ENCODE results near the gene ZNF562. TPM values are rescaled to one million over a fixed set of nuclear protein-coding genes. Genes with fewer than 3 reads are reported as not detected.
A peak's percentile ranks its signal among the peaks of the same experiment; 100 is the strongest.

Gene ZNF562
- total and polyA plus RNA-seq, 10 of the 15 experiments (the other 5 are each of a cell fraction or from before 2014, with no cell fraction given), result 5.2 to 21.1 (median 10.7) TPM

DNA sequence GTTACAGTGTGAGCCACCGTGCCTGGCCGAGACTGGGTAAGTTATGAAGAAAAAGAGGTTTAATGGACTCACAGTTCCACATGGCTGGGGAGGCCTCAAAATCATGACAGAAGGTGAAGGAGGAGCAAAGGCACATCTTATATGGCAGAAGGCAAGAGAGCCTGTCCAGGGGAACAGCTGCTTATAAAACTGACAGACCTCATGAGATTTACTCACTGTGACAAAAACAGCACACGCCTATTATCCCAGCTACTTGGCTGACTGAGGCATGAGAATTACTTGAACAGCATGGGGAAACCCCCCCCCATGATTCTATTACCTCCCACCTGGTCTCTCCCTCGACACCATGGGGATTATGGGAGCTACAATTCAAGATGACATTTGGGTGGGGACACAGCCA is 30.4 kb downstream of the ZNF562 start:
- Histone ChIP-seq H3K4me2 (ENCODE audit: control insufficient read depth, insufficient read depth) (no peak overlapping the region), H4K20me1 (ENCODE audit: control insufficient read depth, insufficient read depth) (no peaks in the 10 kb centered on the region), H3K27ac (ENCODE audit: control insufficient read depth, insufficient read depth) (no peak overlapping the region), H3K79me2 (ENCODE audit: control insufficient read depth, insufficient read depth, low read length) (no peaks in the 10 kb centered on the region), H3K4me3 (no peak overlapping the region), H2AFZ (ENCODE audit: control insufficient read depth, low read depth, low read length) (no peak overlapping the region), H3K9me3 (replicated peaks; ENCODE audit: control insufficient read depth, insufficient read depth, low read length) (no peaks in the 10 kb centered on the region; the same call in 1 of the 3 replicates), H3K27me3 (replicated peaks in 1 of 2; ENCODE audit: control insufficient read depth in 2 of 2, insufficient read depth in 2 of 2, low read length in 1 of 2) (no peaks in the 10 kb centered on the region), H3K36me3 (ENCODE audit: control insufficient read depth in 2 of 2, insufficient read depth in 2 of 2, low read length in 1 of 2) (no peaks in the 10 kb centered on the region), H3K4me1 (ENCODE audit: control insufficient read depth, insufficient read depth, low read length) (no peaks in the 10 kb centered on the region), H3K9ac (ENCODE audit: control insufficient read depth, insufficient read depth, low read length) (no peak overlapping the region)
- BruUV-seq (replicated peaks), result no TSS peak
- ATAC-seq (no peak), DNase-seq (ENCODE audit: low read depth, low spot score) (no peak), FAIRE-seq (no peak)
- 88% methylated on average over 4 of the region's 4 CpGs for WGBS (ENCODE audit: insufficient coverage, insufficient replicate concordance, low lambda C conversion rate, missing lambda C conversion rate)
- CTCF ChIA-PET, result interaction anchor here (1.1 to 1.7 kb wide), 2 partner anchors 19 to 149 kb away, joined by 3 to 5 read pairs; no protein-coding TSS in a partner anchor
- POLR2A ChIA-PET, result interaction anchor here (0.6 kb wide), 1 partner anchor 146 kb away, joined by 4 read pairs; no protein-coding TSS in a partner anchor
- TF ChIP-seq, protein P1, sequence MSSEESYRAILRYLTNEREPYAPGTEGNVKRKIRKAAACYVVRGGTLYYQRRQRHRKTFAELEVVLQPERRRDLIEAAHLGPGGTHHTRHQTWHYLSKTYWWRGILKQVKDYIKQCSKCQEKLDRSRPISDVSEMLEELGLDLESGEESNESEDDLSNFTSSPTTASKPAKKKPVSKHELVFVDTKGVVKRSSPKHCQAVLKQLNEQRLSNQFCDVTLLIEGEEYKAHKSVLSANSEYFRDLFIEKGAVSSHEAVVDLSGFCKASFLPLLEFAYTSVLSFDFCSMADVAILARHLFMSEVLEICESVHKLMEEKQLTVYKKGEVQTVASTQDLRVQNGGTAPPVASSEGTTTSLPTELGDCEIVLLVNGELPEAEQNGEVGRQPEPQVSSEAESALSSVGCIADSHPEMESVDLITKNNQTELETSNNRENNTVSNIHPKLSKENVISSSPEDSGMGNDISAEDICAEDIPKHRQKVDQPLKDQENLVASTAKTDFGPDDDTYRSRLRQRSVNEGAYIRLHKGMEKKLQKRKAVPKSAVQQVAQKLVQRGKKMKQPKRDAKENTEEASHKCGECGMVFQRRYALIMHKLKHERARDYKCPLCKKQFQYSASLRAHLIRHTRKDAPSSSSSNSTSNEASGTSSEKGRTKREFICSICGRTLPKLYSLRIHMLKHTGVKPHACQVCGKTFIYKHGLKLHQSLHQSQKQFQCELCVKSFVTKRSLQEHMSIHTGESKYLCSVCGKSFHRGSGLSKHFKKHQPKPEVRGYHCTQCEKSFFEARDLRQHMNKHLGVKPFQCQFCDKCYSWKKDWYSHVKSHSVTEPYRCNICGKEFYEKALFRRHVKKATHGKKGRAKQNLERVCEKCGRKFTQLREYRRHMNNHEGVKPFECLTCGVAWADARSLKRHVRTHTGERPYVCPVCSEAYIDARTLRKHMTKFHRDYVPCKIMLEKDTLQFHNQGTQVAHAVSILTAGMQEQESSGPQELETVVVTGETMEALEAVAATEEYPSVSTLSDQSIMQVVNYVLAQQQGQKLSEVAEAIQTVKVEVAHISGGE (CRISPR knock-in tag; IDR thresholded peaks at IDR 0.05), result no peak
- TF ChIP-seq EGR1 (IDR thresholded peaks at IDR 0.05; ENCODE audit: borderline replicate concordance in 1 of 2, low read depth in 2 of 2, low read length in 2 of 2), result no peak
- TF ChIP-seq TBL1XR1 (IDR thresholded peaks at IDR 0.05; ENCODE audit: low read depth, low read length), result no peak
- RAD21 ChIA-PET (ENCODE audit: unreplicated experiment), result interaction anchor here (1.1 kb wide), 1 partner anchor 81 kb away, joined by 3 read pairs; no protein-coding TSS in a partner anchor
- SMC1A ChIA-PET (ENCODE audit: uncharacterized antibody, unreplicated experiment), result interaction anchor here (0.7 to 1.5 kb wide), 2 partner anchors 19 to 152 kb away, joined by 3 read pairs; no protein-coding TSS in a partner anchor
- in situ Hi-C loops (cut with MboI), result no loop called here
- intact Hi-C loops (cut with micrococcal nuclease; ENCODE audit: unreplicated experiment), result no loop called here

DNA sequence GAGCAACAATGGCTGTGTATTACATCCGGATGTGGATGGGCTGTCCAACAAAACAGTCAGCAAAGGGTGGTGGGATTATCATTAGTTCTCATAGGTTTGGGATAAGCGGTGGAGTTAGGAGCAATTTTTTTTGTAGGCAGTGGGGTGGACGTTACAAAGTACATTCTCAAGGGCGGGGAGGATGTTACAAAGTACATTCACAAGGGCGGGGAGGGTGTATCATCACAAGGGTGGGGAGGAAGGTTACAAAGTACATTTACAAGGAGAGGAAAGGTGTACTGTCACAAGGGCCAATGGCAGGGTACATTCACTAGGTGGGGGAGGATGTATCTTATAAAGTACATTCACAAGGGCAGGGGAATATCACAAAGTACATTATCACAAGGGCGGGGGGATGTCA is 33.1 kb downstream of the ZNF562 start:
- in situ Hi-C loops (cut with MboI), result no loop called here
- POLR2A ChIA-PET, result no interaction called here

More for the DNA sequence above, 33.1 kb downstream of the ZNF562 start:
- no peak overlapping the region for H3K9ac ChIP-seq (ENCODE audit: control insufficient read depth, insufficient read depth, low read length)
- H3K4me2 ChIP-seq (ENCODE audit: control insufficient read depth, insufficient read depth), result no peak overlapping the region
- peak; percentile 32; the same call in 1 of the 2 replicates for TF ChIP-seq CBX5 (IDR thresholded peaks at IDR 0.05; ENCODE audit: low read depth)
- no peak for TF ChIP-seq GABPA (IDR thresholded peaks at IDR 0.05; ENCODE audit: low read depth)
- TF ChIP-seq TARDBP (IDR thresholded peaks at IDR 0.05; ENCODE audit: borderline replicate concordance), result no peak
- H3K79me2 ChIP-seq (ENCODE audit: control insufficient read depth, insufficient read depth, low read length), result no peaks in the 10 kb centered on the region
- no peaks in the 10 kb centered on the region for H4K20me1 ChIP-seq (ENCODE audit: control insufficient read depth, insufficient read depth)
- 90% methylated on average over 6 of the region's 6 CpGs for WGBS (ENCODE audit: insufficient coverage, insufficient replicate concordance, low lambda C conversion rate, missing lambda C conversion rate)
- no peak overlapping the region for H2AFZ ChIP-seq (ENCODE audit: control insufficient read depth, low read depth, low read length)
- H3K9me3 ChIP-seq (replicated peaks; ENCODE audit: control insufficient read depth, insufficient read depth, low read length), result no peaks in the 10 kb centered on the region; the same call in 1 of the 3 replicates
- ATAC-seq (no peak), FAIRE-seq (no peak), DNase-seq (ENCODE audit: low read depth, low spot score) (no peak)
- no peak overlapping the region for H3K27ac ChIP-seq (ENCODE audit: control insufficient read depth, insufficient read depth)
- no peaks in the 10 kb centered on the region for H3K27me3 ChIP-seq (replicated peaks in 1 of 2; ENCODE audit: control insufficient read depth in 2 of 2, insufficient read depth in 2 of 2, low read length in 1 of 2)
- H3K4me3 ChIP-seq, result no peak overlapping the region
- ChIA-PET SMC1A (ENCODE audit: uncharacterized antibody, unreplicated experiment) (no interaction called here), CTCF (no interaction called here), RAD21 (ENCODE audit: unreplicated experiment) (no interaction called here)
- no TSS peak for BruUV-seq (replicated peaks)
- intact Hi-C loops (cut with micrococcal nuclease; ENCODE audit: unreplicated experiment), result no loop called here
- no peaks in the 10 kb centered on the region for H3K4me1 ChIP-seq (ENCODE audit: control insufficient read depth, insufficient read depth, low read length)
- no peaks in the 10 kb centered on the region for H3K36me3 ChIP-seq (ENCODE audit: control insufficient read depth in 2 of 2, insufficient read depth in 2 of 2, low read length in 1 of 2)
